ENCODE measurements around the gene GAST. TPM values are rescaled to one million over a fixed set of nuclear protein-coding genes. Genes with fewer than 3 reads are reported as not detected.

Gene GAST
- total and polyA plus RNA-seq, 2 of the 4 experiments (the other 2 are of a cell fraction): not detected

- Histone ChIP-seq H2AK5ac (ENCODE audit: low read depth, low read length) (peak overlapping the region; percentile 76), H3K9ac (ENCODE audit: low read depth, low read length) (peak overlapping the region; percentile 84), H3K9me1 (ENCODE audit: insufficient read depth, low read length) (0 out of 2 replicates have a peak, but pooled peaks cover 7% of the 10 kb centered on the region), H4K20me1 (ENCODE audit: insufficient read depth, low read length) (no peaks in the 10 kb centered on the region), H3K23ac (ENCODE audit: low read depth, low read length) (peak overlapping the region; percentile 97), H2BK120ac (ENCODE audit: low read depth, low read length) (peak overlapping the region; percentile 91), H3K79me1 (ENCODE audit: low read depth in 1 of 2, low read length in 2 of 2) (peaks cover 0 to 4% of the 10 kb centered on the region in 2 experiments; a peak in 1 of 4 replicates), H3K27me3 (ENCODE audit: control insufficient read depth, insufficient read depth, low read length) (no peaks in the 10 kb centered on the region), H2BK20ac (ENCODE audit: low read depth, low read length) (peak overlapping the region; percentile 89), H3K14ac (replicated peaks; ENCODE audit: low read depth, low read length) (peak overlapping the region; percentile 99), H4K91ac (ENCODE audit: insufficient read depth, low read depth, low read length) (peak overlapping the region; percentile 92), H3K36me3 (ENCODE audit: control insufficient read depth, insufficient read depth, low read length) (no peaks in the 10 kb centered on the region), H2BK15ac (ENCODE audit: low read depth, low read length) (peak overlapping the region; percentile 86; the same call in 2 of the 3 replicates), H3K56ac (ENCODE audit: extremely low read depth, insufficient read depth, low read length) (peak overlapping the region; percentile 67), H3K4me2 (ENCODE audit: low read depth, low read length) (peak overlapping the region; percentile 85), H3K9me3 (ENCODE audit: control insufficient read depth, insufficient read depth, low read length) (no peaks in the 10 kb centered on the region), H3K18ac (ENCODE audit: low read depth, low read length) (peak overlapping the region; percentile 89), H4K8ac (ENCODE audit: low read depth in 2 of 2, low read length in 2 of 2) (peak overlapping the region; percentile 90 to 100), H3K4me1 (ENCODE audit: control insufficient read depth, insufficient read depth, low read length) (peaks cover 11% of the 10 kb centered on the region), H4K5ac (ENCODE audit: low read depth, low read length) (peak overlapping the region; percentile 88), H2AK9ac (replicated peaks; ENCODE audit: low read depth, low read length, poor library complexity) (peak overlapping the region; percentile 88), H3K4me3 (ENCODE audit: insufficient read depth, low read depth, low read length) (peak overlapping the region; percentile 40), H3K4ac (ENCODE audit: low read depth, low read length) (peak overlapping the region; percentile 97), H2BK5ac (ENCODE audit: low read depth, low read length, poor library complexity, severe bottlenecking) (peak overlapping the region; percentile 64), H2AFZ (replicated peaks; ENCODE audit: low read length, poor library complexity) (peak overlapping the region; percentile 100), H3K27ac (ENCODE audit: insufficient read depth, low read length) (peak overlapping the region; percentile 55)
- DNase-seq (peak; percentile 74), ATAC-seq (ENCODE audit: low read depth) (peak; percentile 90)
- dilution Hi-C loops (cut with HindIII; ENCODE audit: low sequenced_read_pairs, unreplicated experiment) (no loop called here), in situ Hi-C loops (cut with MboI; ENCODE audit: low sequenced_read_pairs) (loop anchor here (10.0 to 25.0 kb wide), 2 partner anchors 1041 to 1303 kb away; partner anchors contain the start of gene GJD3), intact Hi-C loops (cut with micrococcal nuclease) (loop anchor here (1.0 to 2.0 kb wide), 3 partner anchors 756 to 1307 kb away; no protein-coding TSS in a partner anchor)
- TF ChIP-seq MAZ (IDR thresholded peaks at IDR 0.05; ENCODE audit: borderline replicate concordance, low read depth, low read length) (peak; percentile 39; the same call in 1 of the 2 replicates), NFE2L2 (IDR thresholded peaks at IDR 0.05; ENCODE audit: low read depth, low read length) (no peak), CHD1 (IDR thresholded peaks at IDR 0.05; ENCODE audit: low read depth, low read length) (no peak), SMC3 (IDR thresholded peaks at IDR 0.05; ENCODE audit: low read depth, low read length) (peak; percentile 28; the same call in 1 of the 2 replicates), FOS (IDR thresholded peaks at IDR 0.05; ENCODE audit: low read depth, low read length) (no peak), RCOR1 (IDR thresholded peaks at IDR 0.05; ENCODE audit: insufficient replicate concordance, low read length) (no peak), MAFK (IDR thresholded peaks at IDR 0.05; ENCODE audit: low read depth, low read length) (no peak), RAD21 (IDR thresholded peaks at IDR 0.05; ENCODE audit: low read length) (peak; percentile 29; the same call in 1 of the 2 replicates), RFX5 (IDR thresholded peaks at IDR 0.05; ENCODE audit: low read depth, low read length) (no peak)
- TF ChIP-seq, protein P1, sequence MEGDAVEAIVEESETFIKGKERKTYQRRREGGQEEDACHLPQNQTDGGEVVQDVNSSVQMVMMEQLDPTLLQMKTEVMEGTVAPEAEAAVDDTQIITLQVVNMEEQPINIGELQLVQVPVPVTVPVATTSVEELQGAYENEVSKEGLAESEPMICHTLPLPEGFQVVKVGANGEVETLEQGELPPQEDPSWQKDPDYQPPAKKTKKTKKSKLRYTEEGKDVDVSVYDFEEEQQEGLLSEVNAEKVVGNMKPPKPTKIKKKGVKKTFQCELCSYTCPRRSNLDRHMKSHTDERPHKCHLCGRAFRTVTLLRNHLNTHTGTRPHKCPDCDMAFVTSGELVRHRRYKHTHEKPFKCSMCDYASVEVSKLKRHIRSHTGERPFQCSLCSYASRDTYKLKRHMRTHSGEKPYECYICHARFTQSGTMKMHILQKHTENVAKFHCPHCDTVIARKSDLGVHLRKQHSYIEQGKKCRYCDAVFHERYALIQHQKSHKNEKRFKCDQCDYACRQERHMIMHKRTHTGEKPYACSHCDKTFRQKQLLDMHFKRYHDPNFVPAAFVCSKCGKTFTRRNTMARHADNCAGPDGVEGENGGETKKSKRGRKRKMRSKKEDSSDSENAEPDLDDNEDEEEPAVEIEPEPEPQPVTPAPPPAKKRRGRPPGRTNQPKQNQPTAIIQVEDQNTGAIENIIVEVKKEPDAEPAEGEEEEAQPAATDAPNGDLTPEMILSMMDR (conservative IDR thresholded peaks at IDR 0.05; ENCODE audit: low read depth, low read length): peak; percentile 94
- TF ChIP-seq, protein P2, sequence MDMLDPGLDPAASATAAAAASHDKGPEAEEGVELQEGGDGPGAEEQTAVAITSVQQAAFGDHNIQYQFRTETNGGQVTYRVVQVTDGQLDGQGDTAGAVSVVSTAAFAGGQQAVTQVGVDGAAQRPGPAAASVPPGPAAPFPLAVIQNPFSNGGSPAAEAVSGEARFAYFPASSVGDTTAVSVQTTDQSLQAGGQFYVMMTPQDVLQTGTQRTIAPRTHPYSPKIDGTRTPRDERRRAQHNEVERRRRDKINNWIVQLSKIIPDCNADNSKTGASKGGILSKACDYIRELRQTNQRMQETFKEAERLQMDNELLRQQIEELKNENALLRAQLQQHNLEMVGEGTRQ (IDR thresholded peaks at IDR 0.05; ENCODE audit: low read depth, low read length): no peak
- CTCF ChIA-PET: interaction anchor here (0.6 to 1.8 kb wide), 7 partner anchors 13 to 1045 kb away, joined by 3 to 12 read pairs (median 5); no protein-coding TSS in a partner anchor
- POLR2A ChIA-PET (ENCODE audit: unreplicated experiment): no interaction called here
- no TSS peak for BruUV-seq (replicated peaks)
- 12% methylated on average over 14 of the region's 39 CpGs; no CpG with 5 or more reads in 1 of the 2 experiments for WGBS, 2 experiments (ENCODE audit: extremely low coverage in 2 of 2, insufficient read length in 1 of 2)
Observed at GRCh38 chr17:41665566-41666236, 46.4 kb upstream of the GAST start.
